ENCODE results near the gene ZNF654. TPM values are rescaled to one million over a fixed set of nuclear protein-coding genes. Genes with fewer than 3 reads are reported as not detected.

ZNF654 gene
- total and polyA plus RNA-seq, 10 of the 15 experiments (the other 5 are each of a cell fraction or from before 2014, with no cell fraction given), result 2.7 to 14.2 (median 10.0) TPM

DNA sequence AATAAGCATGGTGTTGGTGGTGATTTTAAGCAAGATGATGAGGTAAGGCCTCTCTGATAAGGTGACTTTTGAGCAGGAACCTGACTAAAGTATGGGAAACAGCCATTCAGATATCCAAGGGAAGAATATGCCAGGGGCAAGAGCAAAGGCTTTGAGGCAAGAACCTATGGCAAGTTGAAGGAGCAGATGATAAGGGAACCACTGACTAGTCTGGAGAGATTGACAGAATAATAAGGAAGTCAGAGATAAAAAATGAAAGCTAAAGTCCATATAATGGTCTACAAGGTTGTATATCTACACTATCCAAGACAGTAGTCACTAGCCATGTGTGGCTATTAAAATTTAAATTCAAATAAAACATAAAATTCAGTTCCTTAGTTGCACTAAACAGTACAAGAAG, 88.2 kb downstream of the ZNF654 start:
- H3K9me3 ChIP-seq (replicated peaks; ENCODE audit: control insufficient read depth, insufficient read depth, low read length), result no peaks in the 10 kb centered on the region
- no peaks in the 10 kb centered on the region for H3K36me3 ChIP-seq (ENCODE audit: control insufficient read depth in 2 of 2, insufficient read depth in 2 of 2, low read length in 1 of 2)
- no peak for ATAC-seq
- H3K4me1 ChIP-seq (ENCODE audit: control insufficient read depth, insufficient read depth, low read length), result no peaks in the 10 kb centered on the region; the same call in 1 of the 2 replicates
- H3K79me2 ChIP-seq (ENCODE audit: control insufficient read depth, insufficient read depth, low read length), result peaks cover 39% of the 10 kb centered on the region
- TF ChIP-seq SRF (IDR thresholded peaks at IDR 0.05; ENCODE audit: low read depth in 2 of 2, low read length in 2 of 2), result no peak
- TF ChIP-seq KDM1A (IDR thresholded peaks at IDR 0.05; ENCODE audit: borderline replicate concordance), result no peak
- TF ChIP-seq, protein P1, sequence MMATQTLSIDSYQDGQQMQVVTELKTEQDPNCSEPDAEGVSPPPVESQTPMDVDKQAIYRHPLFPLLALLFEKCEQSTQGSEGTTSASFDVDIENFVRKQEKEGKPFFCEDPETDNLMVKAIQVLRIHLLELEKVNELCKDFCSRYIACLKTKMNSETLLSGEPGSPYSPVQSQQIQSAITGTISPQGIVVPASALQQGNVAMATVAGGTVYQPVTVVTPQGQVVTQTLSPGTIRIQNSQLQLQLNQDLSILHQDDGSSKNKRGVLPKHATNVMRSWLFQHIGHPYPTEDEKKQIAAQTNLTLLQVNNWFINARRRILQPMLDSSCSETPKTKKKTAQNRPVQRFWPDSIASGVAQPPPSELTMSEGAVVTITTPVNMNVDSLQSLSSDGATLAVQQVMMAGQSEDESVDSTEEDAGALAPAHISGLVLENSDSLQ (IDR thresholded peaks at IDR 0.05), result no peak
- TF ChIP-seq, protein P2, sequence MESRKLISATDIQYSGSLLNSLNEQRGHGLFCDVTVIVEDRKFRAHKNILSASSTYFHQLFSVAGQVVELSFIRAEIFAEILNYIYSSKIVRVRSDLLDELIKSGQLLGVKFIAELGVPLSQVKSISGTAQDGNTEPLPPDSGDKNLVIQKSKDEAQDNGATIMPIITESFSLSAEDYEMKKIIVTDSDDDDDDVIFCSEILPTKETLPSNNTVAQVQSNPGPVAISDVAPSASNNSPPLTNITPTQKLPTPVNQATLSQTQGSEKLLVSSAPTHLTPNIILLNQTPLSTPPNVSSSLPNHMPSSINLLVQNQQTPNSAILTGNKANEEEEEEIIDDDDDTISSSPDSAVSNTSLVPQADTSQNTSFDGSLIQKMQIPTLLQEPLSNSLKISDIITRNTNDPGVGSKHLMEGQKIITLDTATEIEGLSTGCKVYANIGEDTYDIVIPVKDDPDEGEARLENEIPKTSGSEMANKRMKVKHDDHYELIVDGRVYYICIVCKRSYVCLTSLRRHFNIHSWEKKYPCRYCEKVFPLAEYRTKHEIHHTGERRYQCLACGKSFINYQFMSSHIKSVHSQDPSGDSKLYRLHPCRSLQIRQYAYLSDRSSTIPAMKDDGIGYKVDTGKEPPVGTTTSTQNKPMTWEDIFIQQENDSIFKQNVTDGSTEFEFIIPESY (IDR thresholded peaks at IDR 0.05), result no peak
- H3K9ac ChIP-seq (ENCODE audit: control insufficient read depth, insufficient read depth, low read length), result no peak overlapping the region
- H3K4me3 ChIP-seq, result no peak overlapping the region
- H3K27ac ChIP-seq (ENCODE audit: control insufficient read depth, insufficient read depth), result no peak overlapping the region
- H3K4me2 ChIP-seq (ENCODE audit: control insufficient read depth, insufficient read depth), result peak overlapping the region; percentile 26; the same call in 1 of the 2 replicates
- intact Hi-C loops (cut with micrococcal nuclease; ENCODE audit: unreplicated experiment) (no loop called here), in situ Hi-C loops (cut with MboI) (no loop called here)
- no TSS peak for BruUV-seq (replicated peaks)
- H2AFZ ChIP-seq (ENCODE audit: control insufficient read depth, low read depth, low read length), result no peak overlapping the region
- ChIA-PET RAD21 (ENCODE audit: unreplicated experiment) (no interaction called here), CTCF (interaction anchor here (1.3 to 3.7 kb wide), 3 partner anchors 7 to 35 kb away, joined by 3 to 16 read pairs (median 3); no protein-coding TSS in a partner anchor), SMC1A (ENCODE audit: uncharacterized antibody, unreplicated experiment) (interaction anchor here (1.6 kb wide), 1 partner anchor 18 kb away, joined by 3 read pairs; no protein-coding TSS in a partner anchor), POLR2A (interaction anchor here (1.2 kb wide), 1 partner anchor 34 kb away, joined by 3 read pairs; no protein-coding TSS in a partner anchor)
- H3K27me3 ChIP-seq (replicated peaks in 1 of 2; ENCODE audit: control insufficient read depth in 2 of 2, insufficient read depth in 2 of 2, low read length in 1 of 2), result no peaks in the 10 kb centered on the region
- no peaks in the 10 kb centered on the region for H4K20me1 ChIP-seq (ENCODE audit: control insufficient read depth, insufficient read depth)
- FAIRE-seq, result no peak
- no peak for DNase-seq (ENCODE audit: low read depth, low spot score)
